H1 (cell line): ENCODE results near the gene SV2B. TPM values are rescaled to one million over a fixed set of nuclear protein-coding genes. Genes with fewer than 3 reads are reported as not detected.

Experiments used
- CBX8 ChIP-seq: fragments of 300-800, 300-1000 bp; sonication (generic); IDR thresholded peaks from 2 replicates; pipeline ENCODE4 v1.7.1; 2016; ENCODE audit warnings: low read depth, low read length, borderline replicate concordance
- CEBPB ChIP-seq: IDR thresholded peaks from 2 replicates; pipeline ENCODE4 v1.6.1; 2012; ENCODE audit warnings: low read depth, low read length
- CHD2 ChIP-seq: IDR thresholded peaks from 2 replicates; pipeline ENCODE4 v1.6.1; 2012; ENCODE audit warnings: low read length, improper control_type of control experiment
- CHD7 ChIP-seq: fragments of 300-600 bp; sonication (generic); IDR thresholded peaks from 2 replicates; pipeline ENCODE4 v1.7.1; 2012; ENCODE audit warnings: low read length, moderate library complexity, mild to moderate bottlenecking, inconsistent platforms; ENCODE audit not compliant: insufficient replicate concordance
- E2F6 ChIP-seq: IDR thresholded peaks from 2 replicates; pipeline ENCODE4 v1.6.1; 2012; ENCODE audit warnings: inconsistent platforms
- JUN ChIP-seq: IDR thresholded peaks from 2 replicates; pipeline ENCODE4 v1.6.1; 2011; ENCODE audit warnings: low read depth, mild to moderate bottlenecking, improper control_type of control experiment, low read length
- KDM1A ChIP-seq: fragments of 200-600, 300-600 bp; sonication (generic); IDR thresholded peaks from 2 replicates; pipeline ENCODE4 v1.7.1; 2016; ENCODE audit warnings: mild to moderate bottlenecking, low read length, borderline replicate concordance
- POU5F1 ChIP-seq: IDR thresholded peaks from 2 replicates; pipeline ENCODE4 v1.6.1; 2011; ENCODE audit warnings: low read depth, mild to moderate bottlenecking, low read length, moderate library complexity
- SIRT6 ChIP-seq: IDR thresholded peaks from one replicate; pipeline ENCODE4 v1.7.1; 2012; ENCODE audit warnings: low read length, inconsistent platforms
- SP2 ChIP-seq: IDR thresholded peaks from 2 replicates; pipeline ENCODE4 v1.6.1; 2012; ENCODE audit warnings: mild to moderate bottlenecking, low read length, inconsistent platforms
- USF2 ChIP-seq: IDR thresholded peaks from 2 replicates; pipeline ENCODE4 v1.6.1; 2011; ENCODE audit warnings: low read length, improper control_type of control experiment
- polyA plus RNA-seq, 7 experiments: library from polyadenylated mRNA; depleted of rRNA in 3 of 7; stranded (reverse) in 5 of 7; unstranded in 2 of 7; fragments of >200 nt in 5 of 7; fragments of 200-250 nt in 2 of 7; gene quantifications; 1 replicate in 5 of 7; 2 replicates in 1 of 7; 4 replicates in 1 of 7; pipeline versions ENCODE4 v1.2.1 to v1.2.3, GENCODE V29; 2011 to 2013; ENCODE audit warnings: missing spikeins in 2 of 7, mixed read lengths in 2 of 7
- total RNA-seq: library from RNA; stranded (reverse); fragmentation: NEBNext Ultra II Directional; extraction: Animal tissue kit (Norgen Biotek cat#: 25700); gene quantifications from 2 replicates; pipeline ENCODE4 v1.2.1, GENCODE V29; 2021

The SV2B gene
- total and polyA plus RNA-seq, 2 of the 8 experiments (the other 6 are each of a cell fraction or from before 2014, with no cell fraction given), result 0.09 to 0.20 TPM

- TF ChIP-seq CHD7 (no peak), KDM1A (no peak), CEBPB (no peak), CHD2 (no peak), USF2 (no peak), CBX8 (no peak), SIRT6 (no peak), JUN (no peak), POU5F1 (no peak), E2F6 (no peak), SP2 (no peak)
Measured at GRCh38 chr15:91318931-91319330, 218.9 kb downstream of the SV2B start (continued).
